NK-92 treated with Interleukin-12 subunit alpha and Interleukin-12 subunit beta, amount 100 ng/mL, for 24 hours (cell line): Measurements from ENCODE around the gene CXorf65.

Experiments
- DNase-seq: peaks from one replicate; lab custom pipeline; 2025; lab: John Stamatoyannopoulos, UW

Gene CXorf65

DNA sequence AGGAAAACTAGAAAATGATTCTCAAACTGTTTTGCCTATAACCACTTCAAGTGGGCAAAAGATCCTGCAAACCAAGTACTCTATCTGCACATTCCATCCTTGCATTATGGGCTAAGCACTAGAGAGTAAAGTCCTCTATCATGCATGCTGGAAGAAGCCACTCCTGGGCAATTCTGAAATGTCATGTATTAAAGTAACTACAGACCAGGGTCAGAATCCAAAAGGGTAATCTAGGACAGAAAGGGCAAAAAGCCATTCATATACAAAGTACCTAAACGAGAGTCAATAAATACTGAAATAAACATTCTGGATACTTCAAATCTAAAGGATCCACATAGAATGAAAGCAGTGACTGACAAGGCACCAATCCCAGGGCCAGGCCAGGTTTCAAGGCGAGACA lies 39.5 kb downstream of the CXorf65 start:
- no peak for DNase-seq

DNA sequence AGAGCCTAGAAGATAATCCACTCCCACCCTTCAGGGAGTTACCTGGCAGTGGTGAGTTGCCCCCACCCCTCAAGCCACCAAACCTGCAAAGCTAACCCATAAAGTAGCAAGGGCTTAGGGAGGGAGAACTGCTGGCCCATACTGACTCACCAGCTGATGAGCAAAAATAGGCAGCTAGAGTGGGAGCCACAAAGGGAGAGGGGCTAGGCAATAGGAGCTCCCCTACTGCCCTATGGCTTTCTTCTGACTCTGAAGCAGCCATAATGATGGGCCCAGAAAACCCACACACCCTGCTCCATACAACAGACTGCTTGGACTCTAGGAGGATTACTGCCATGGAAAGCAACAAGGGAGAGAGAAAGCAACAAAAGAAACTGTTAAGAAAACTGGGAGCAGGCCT lies 46.4 kb downstream of the CXorf65 start:
- DNase-seq: no peak

DNA sequence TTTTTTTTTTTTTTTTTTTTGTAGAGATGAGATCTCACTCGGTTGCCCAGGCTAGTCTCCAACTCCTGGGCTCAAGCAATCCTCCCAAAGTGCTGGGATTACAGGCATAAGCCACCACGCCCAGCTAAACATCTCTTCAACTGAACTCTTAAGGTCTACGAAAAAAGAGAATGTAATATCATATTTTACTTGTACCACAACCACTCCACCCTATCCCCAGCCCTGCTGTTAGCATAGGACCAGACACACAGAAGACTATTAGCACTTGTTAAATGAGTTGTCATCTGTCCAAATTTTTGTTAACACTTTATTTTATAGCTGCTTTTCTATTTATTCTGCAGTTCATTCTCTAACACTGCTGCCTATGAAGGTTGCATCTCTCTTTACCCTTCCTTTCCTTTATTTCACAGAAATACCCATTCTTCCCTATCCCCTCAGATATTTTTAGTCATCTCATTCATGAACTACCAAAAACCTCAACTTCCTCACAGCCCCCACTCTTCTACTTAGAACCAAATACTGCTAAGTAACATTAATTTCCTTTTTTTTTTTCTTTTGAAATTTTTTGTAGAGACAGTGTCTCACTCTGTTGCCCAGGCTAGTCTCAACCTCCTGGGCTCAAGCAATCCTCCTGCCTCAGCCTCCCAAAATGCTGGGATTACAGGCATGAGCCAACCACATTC lies 48.6 kb downstream of the CXorf65 start:
- DNase-seq: no peak

DNA sequence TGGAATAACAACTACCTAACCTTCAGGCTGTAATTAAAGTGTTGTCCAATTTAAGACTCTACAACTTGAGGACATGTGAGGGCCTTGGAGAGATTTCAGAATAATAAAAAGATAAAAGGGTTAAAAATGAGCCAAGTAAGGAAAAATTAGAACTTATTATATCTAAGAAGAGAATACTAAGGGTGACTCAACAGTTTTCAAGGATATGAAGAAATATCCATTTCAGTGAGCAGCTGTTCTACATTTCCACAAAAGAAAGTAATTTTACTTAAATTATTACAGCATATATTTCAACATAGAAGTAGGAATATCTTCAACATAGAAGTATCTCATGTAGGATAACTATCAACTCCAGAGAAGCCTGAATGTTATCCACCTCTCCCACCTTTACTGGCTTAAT lies 49.7 kb downstream of the CXorf65 start:
- DNase-seq: no peak
